H9 (cell line): ENCODE measurements around the gene AKR1E2. TPM values are rescaled to one million over a fixed set of nuclear protein-coding genes. Genes with fewer than 3 reads are reported as not detected.

Source experiments
- DNase-seq: peaks from one replicate; pipeline ENCODE4 v3.0.0-alpha.2; 2017
- H2AFZ ChIP-seq: one replicate; pipeline ENCODE4 v1.6.1; 2013; ENCODE audit warnings: mild to moderate bottlenecking, low read length, control low read depth, moderate library complexity
- H2AK5ac ChIP-seq: 2 replicates; pipeline ENCODE4 v1.6.1; 2013; ENCODE audit warnings: low read length, control low read depth, mixed read lengths; ENCODE audit not compliant: insufficient read length
- H2BK120ac ChIP-seq: one replicate; pipeline ENCODE4 v1.6.1; 2013; ENCODE audit warnings: low read depth, mild to moderate bottlenecking, low read length, control low read depth, inconsistent platforms; ENCODE audit not compliant: poor library complexity, severe bottlenecking
- H2BK12ac ChIP-seq: 2 replicates; pipeline ENCODE4 v1.6.1; 2013; ENCODE audit warnings: low read length, control low read depth, mixed read lengths, low read depth; ENCODE audit not compliant: insufficient read length
- H2BK15ac ChIP-seq: 2 replicates; pipeline ENCODE4 v1.6.1; 2013; ENCODE audit warnings: low read depth, low read length, control low read depth
- H2BK20ac ChIP-seq: one replicate; pipeline ENCODE4 v1.6.1; 2013; ENCODE audit warnings: low read depth, mild to moderate bottlenecking, low read length, control low read depth, inconsistent platforms; ENCODE audit not compliant: poor library complexity, severe bottlenecking
- H2BK5ac ChIP-seq: 2 replicates; pipeline ENCODE4 v1.6.1; 2013; ENCODE audit warnings: low read length, control low read depth, mixed read lengths; ENCODE audit not compliant: insufficient read length
- H3K14ac ChIP-seq: 2 replicates; pipeline ENCODE4 v1.6.1; 2013; ENCODE audit warnings: low read length, control low read depth; ENCODE audit not compliant: insufficient read depth
- H3K18ac ChIP-seq: 2 replicates; pipeline ENCODE4 v1.6.1; 2013; ENCODE audit warnings: low read depth, mild to moderate bottlenecking, mixed read lengths, low read length, control low read depth; ENCODE audit not compliant: insufficient read length
- H3K23ac ChIP-seq: 2 replicates; pipeline ENCODE4 v1.6.1; 2013; ENCODE audit warnings: low read length, control low read depth, mixed read lengths, low read depth; ENCODE audit not compliant: insufficient read length
- H3K23me2 ChIP-seq: 2 replicates; pipeline ENCODE4 v1.6.1; 2013; ENCODE audit warnings: low read depth, mild to moderate bottlenecking, mixed read lengths, low read length, control low read depth; ENCODE audit not compliant: insufficient read length, poor library complexity, severe bottlenecking
- H3K27ac ChIP-seq: 2 replicates; pipeline ENCODE4 v1.5.1; 2013; ENCODE audit warnings: low read length, control low read depth, mixed read lengths, low read depth; ENCODE audit not compliant: insufficient read length
- H3K27me3 ChIP-seq: 2 replicates; pipeline ENCODE4 v1.6.1; 2013; ENCODE audit warnings: low read length, control low read depth, inconsistent platforms; ENCODE audit not compliant: insufficient read depth
- H3K4ac ChIP-seq: 2 replicates; pipeline ENCODE4 v1.6.1; 2013; ENCODE audit warnings: low read depth, mild to moderate bottlenecking, control low read depth, inconsistent platforms, low read length, moderate library complexity
- H3K4me1 ChIP-seq: 2 replicates; pipeline ENCODE4 v1.6.1; 2013; ENCODE audit warnings: low read length, control low read depth, inconsistent platforms; ENCODE audit not compliant: insufficient read depth
- H3K4me2 ChIP-seq: 2 replicates; pipeline ENCODE4 v1.6.1; 2013; ENCODE audit warnings: low read length, control low read depth, mixed read lengths; ENCODE audit not compliant: insufficient read length, insufficient read depth
- H3K56ac ChIP-seq: 2 replicates; pipeline ENCODE4 v1.6.1; 2013; ENCODE audit warnings: low read depth, mild to moderate bottlenecking, mixed read lengths, low read length, control low read depth; ENCODE audit not compliant: insufficient read length
- H3K79me1 ChIP-seq: 2 replicates; pipeline ENCODE4 v1.6.1; 2013; ENCODE audit warnings: low read depth, mild to moderate bottlenecking, moderate library complexity, low read length, control low read depth, inconsistent platforms; ENCODE audit not compliant: insufficient read depth, poor library complexity, severe bottlenecking
- H3K79me2 ChIP-seq: 2 replicates; pipeline ENCODE4 v1.6.1; 2013; ENCODE audit warnings: low read length, control low read depth, inconsistent platforms; ENCODE audit not compliant: insufficient read depth
- H3K9ac ChIP-seq: 2 replicates; pipeline ENCODE4 v1.6.1; 2013; ENCODE audit warnings: low read length, control low read depth, mixed read lengths; ENCODE audit not compliant: insufficient read length; ENCODE audit errors: extremely low read depth
- H3K9me3 ChIP-seq: one replicate; pipeline ENCODE4 v1.6.1; 2013; ENCODE audit warnings: low read depth, low read length, inconsistent platforms; ENCODE audit not compliant: control insufficient read depth
- H3T11ph ChIP-seq: one replicate; pipeline ENCODE4 v1.6.1; 2013; ENCODE audit warnings: mild to moderate bottlenecking, low read length, control low read depth, inconsistent platforms
- H4K20me1 ChIP-seq: one replicate; pipeline ENCODE4 v1.6.1; 2013; ENCODE audit not compliant: control insufficient read depth, insufficient read length, insufficient read depth
- H4K5ac ChIP-seq: 2 replicates; pipeline ENCODE4 v1.6.1; 2013; ENCODE audit warnings: low read depth, mild to moderate bottlenecking, mixed read lengths, low read length, control low read depth; ENCODE audit not compliant: insufficient read length
- H4K8ac ChIP-seq: replicated peaks from 2 replicates; pipeline ENCODE4 v1.6.1; 2013; ENCODE audit warnings: low read length, control low read depth, mixed read lengths, low read depth; ENCODE audit not compliant: insufficient read length
- H4K91ac ChIP-seq: 2 replicates; pipeline ENCODE4 v1.6.1; 2013; ENCODE audit warnings: low read depth, mild to moderate bottlenecking, moderate library complexity, mixed read lengths, low read length, control low read depth; ENCODE audit not compliant: insufficient read length
- H3K27ac Mint-ChIP-seq, 3 experiments: 2 replicates in 2 of 3; 3 replicates in 1 of 3; pipeline ENCODE4 v1.8.0; 2020 to 2021; ENCODE audit warnings: mixed read lengths in 3 of 3, mild to moderate bottlenecking in 1 of 3, moderate library complexity in 1 of 3
- H3K27me3 Mint-ChIP-seq: 2 replicates; pipeline ENCODE4 v1.8.0; 2021; ENCODE audit warnings: low read depth, mild to moderate bottlenecking, moderate library complexity, mixed read lengths
- H3K36me3 Mint-ChIP-seq, 3 experiments: 2 replicates in 2 of 3; 3 replicates in 1 of 3; pipeline ENCODE4 v1.8.0; 2020 to 2021; ENCODE audit warnings: low read depth in 3 of 3, mixed read lengths in 3 of 3; ENCODE audit not compliant: insufficient read depth in 1 of 3
- H3K4me1 Mint-ChIP-seq, 2 experiments: 2 replicates each; pipeline ENCODE4 v1.8.0; 2020; ENCODE audit warnings: mixed read lengths in 2 of 2
- H3K4me3 Mint-ChIP-seq, 2 experiments: 2 replicates in 1 of 2; 3 replicates in 1 of 2; pipeline ENCODE4 v1.8.0; 2020 to 2021; ENCODE audit warnings: mild to moderate bottlenecking in 2 of 2, mixed read lengths in 2 of 2, moderate library complexity in 1 of 2
- H3K9me3 Mint-ChIP-seq, 2 experiments: 2 replicates in 1 of 2; 3 replicates in 1 of 2; pipeline ENCODE4 v1.8.0; 2020; ENCODE audit warnings: mild to moderate bottlenecking in 2 of 2, mixed read lengths in 2 of 2, moderate library complexity in 1 of 2
- CTCF ChIP-seq: fragments of 200-600 bp; sonication (generic); conservative IDR thresholded peaks from 3 replicates; pipeline ENCODE4 v1.8.0; 2021; ENCODE audit warnings: antibody characterized with exemption, mild to moderate bottlenecking
- WGBS: extraction: QIAGEN DNeasy Blood & Tissue Kit; methylation state at CpG from one replicate; pipeline ENCODE4 v1.1.7; 2013; ENCODE audit warnings: missing lambda C conversion rate, low lambda C conversion rate, mixed read lengths; ENCODE audit not compliant: insufficient read length; ENCODE audit errors: extremely low coverage; 5-methylcytosine and 5-hydroxymethylcytosine counted together
- total RNA-seq: library from RNA; stranded (reverse); gene quantifications from 2 replicates; pipeline ENCODE4 v1.2.1, GENCODE V29; 2021

Gene AKR1E2
- total RNA-seq, 1 experiment from 2014 or later: 2.2 TPM

DNA sequence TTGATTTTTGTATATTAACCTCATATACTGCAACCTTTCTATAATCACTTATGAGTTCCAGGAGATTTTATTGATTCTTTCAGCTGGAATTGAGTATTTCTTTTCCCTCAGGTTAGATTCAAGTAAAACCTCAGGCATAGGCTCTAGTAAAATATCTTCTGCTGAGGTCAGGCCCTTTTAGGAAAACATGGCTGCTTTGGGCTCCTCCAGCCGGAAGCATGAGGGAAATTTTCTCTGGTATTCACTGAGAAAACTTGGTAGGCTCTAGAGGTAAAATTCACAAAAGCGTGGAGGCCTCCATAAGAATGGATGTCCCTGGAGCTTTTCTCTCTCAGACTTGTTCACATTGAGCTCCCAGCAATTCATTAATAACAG is 56.7 kb downstream of the AKR1E2 start:
- Histone ChIP-seq H3K4me2 (no peak overlapping the region), H3K27me3 (no peaks in the 10 kb centered on the region), H3K4me1 (no peaks in the 10 kb centered on the region), H2BK12ac (no peak overlapping the region), H2BK120ac (no peak overlapping the region), H3T11ph (no peak overlapping the region), H2BK15ac (no peak overlapping the region), H2BK5ac (no peak overlapping the region), H2AK5ac (no peak overlapping the region), H4K91ac (no peak overlapping the region), H3K14ac (no peak overlapping the region), H3K56ac (no peak overlapping the region), H2BK20ac (no peak overlapping the region), H3K79me1 (no peaks in the 10 kb centered on the region), H3K79me2 (no peaks in the 10 kb centered on the region), H3K23ac (no peak overlapping the region), H3K9ac (no peak overlapping the region), H2AFZ (no peak overlapping the region), H4K5ac (no peak overlapping the region), H3K27ac (no peak overlapping the region), H3K23me2 (no peaks in the 10 kb centered on the region), H3K9me3 (no peaks in the 10 kb centered on the region), H4K20me1 (no peaks in the 10 kb centered on the region), H4K8ac (no peak overlapping the region), H3K18ac (no peak overlapping the region), H3K4ac (no peak overlapping the region)
- no CpG with 5 or more reads among the region's 2 CpGs for WGBS
- Mint-ChIP-seq H3K27me3 (peaks cover 4% of the 10 kb centered on the region; the same call in 1 of the 2 replicates), H3K27ac (no peak overlapping the region), H3K4me3 (no peak overlapping the region), H3K9me3 (peaks cover 7 to 67% of the 10 kb centered on the region in 2 experiments), H3K36me3 (peaks cover 0 to 7% (median 4%) of the 10 kb centered on the region in 3 experiments; a peak in 4 of 7 replicates), H3K4me1 (no peaks in the 10 kb centered on the region)
- DNase-seq: no peak
- no peak for TF ChIP-seq CTCF
